OCI-LY3 (cell line): ENCODE data around the gene NARF.

Experiments
- H2AFZ ChIP-seq: fragments of 200-600, 300-600 bp; shearing (Covaris generic); 2 replicates; pipeline ENCODE4 v1.6.0; 2014; ENCODE audit warnings: antibody characterized with exemption, low read depth, low read length
- H3K27ac ChIP-seq: fragments of 200-600, 300-600 bp; sonication (generic); 2 replicates; pipeline ENCODE4 v1.5.1; 2014; ENCODE audit warnings: mild to moderate bottlenecking, low read length, moderate library complexity, mixed read lengths
- H3K27me3 ChIP-seq: fragments of 200-600, 300-600 bp; sonication (generic); 2 replicates; pipeline ENCODE4 v1.6.1; 2014; ENCODE audit warnings: low read depth, low read length, mixed read lengths
- H3K36me3 ChIP-seq: fragments of 200-600, 300-600 bp; sonication (generic); replicated peaks from 2 replicates; pipeline ENCODE3; 2014; ENCODE audit warnings: low read depth, low read length, mixed read lengths
- H3K4me1 ChIP-seq: fragments of 300-600, 200-600 bp; sonication (generic); 2 replicates; pipeline ENCODE4 v1.6.1; 2014; ENCODE audit warnings: low read length, mixed read lengths
- H3K4me2 ChIP-seq: fragments of 200-600, 300-600 bp; sonication (generic); 2 replicates; pipeline ENCODE4 v1.6.1; 2014; ENCODE audit warnings: low read length, mixed read lengths
- H3K4me3 ChIP-seq: fragments of 300-600, 200-600 bp; sonication (generic); 2 replicates; pipeline ENCODE4 v1.5.1; 2014; ENCODE audit warnings: antibody characterized with exemption, mild to moderate bottlenecking, low read length, moderate library complexity
- H3K79me2 ChIP-seq: fragments of 300-600, 200-600 bp; shearing (Covaris generic); 2 replicates; pipeline ENCODE4 v1.6.1; 2014; ENCODE audit warnings: mild to moderate bottlenecking, low read length, mixed read lengths
- H3K9ac ChIP-seq: fragments of 300-600, 200-600 bp; shearing (Covaris generic); 2 replicates; pipeline ENCODE4 v1.6.0; 2014; ENCODE audit warnings: mild to moderate bottlenecking, low read length, moderate library complexity
- H3K9me3 ChIP-seq: fragments of 200-600, 300-600 bp; shearing (Covaris generic); 2 replicates; pipeline ENCODE4 v1.6.1; 2014; ENCODE audit warnings: low read length, mixed read lengths; ENCODE audit not compliant: insufficient read depth
- H4K20me1 ChIP-seq: fragments of 200-600, 300-600 bp; sonication (generic); 2 replicates; pipeline ENCODE4 v1.6.1; 2016; ENCODE audit warnings: low read length, mixed read lengths; ENCODE audit not compliant: insufficient read depth
- EZH2phosphoT487 ChIP-seq: fragments of 200-600 bp; shearing (Covaris generic); IDR thresholded peaks from 2 replicates; pipeline ENCODE4 v1.6.1; 2018; ENCODE audit warnings: antibody characterized with exemption, mixed run types, low read depth
- TF ChIP-seq, protein P1 (sequence below): fragments of 200-600, 300-600 bp; sonication (generic); IDR thresholded peaks from 2 replicates; pipeline ENCODE4 v1.5.1; 2014; ENCODE audit warnings: antibody characterized with exemption, low read length, low read depth

Gene NARF

DNA sequence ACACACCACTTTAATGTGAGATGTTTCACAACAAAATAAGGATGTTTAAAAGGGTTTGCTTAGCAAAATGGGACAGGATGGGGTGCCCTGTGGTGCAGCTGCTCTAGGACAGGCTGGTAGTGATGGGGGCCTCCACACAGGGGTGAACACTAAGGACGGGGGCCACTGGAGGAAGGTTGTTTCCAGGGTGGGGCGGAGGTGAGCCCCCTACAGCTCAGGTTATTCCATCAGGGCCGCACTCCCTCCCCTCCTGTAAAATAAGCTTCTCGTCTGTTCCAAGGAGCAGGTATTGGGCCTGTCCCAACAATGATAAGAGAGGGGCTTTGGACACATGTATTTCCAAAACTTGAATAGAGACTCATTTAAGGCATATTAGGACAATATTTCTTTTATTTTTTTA, 42.3 kb upstream of the NARF start:
- no peaks in the 10 kb centered on the region for H3K27me3 ChIP-seq
- no peak overlapping the region for H3K27ac ChIP-seq
- no peak overlapping the region for H3K4me2 ChIP-seq
- no peaks in the 10 kb centered on the region for H3K79me2 ChIP-seq
- H3K9ac ChIP-seq = no peak overlapping the region
- peaks cover 9% of the 10 kb centered on the region for H3K36me3 ChIP-seq
- no peaks in the 10 kb centered on the region for H3K9me3 ChIP-seq
- H3K4me1 ChIP-seq = peaks cover 14% of the 10 kb centered on the region
- H3K4me3 ChIP-seq = no peak overlapping the region
- peaks cover 14% of the 10 kb centered on the region for H4K20me1 ChIP-seq
- TF ChIP-seq, protein P1, sequence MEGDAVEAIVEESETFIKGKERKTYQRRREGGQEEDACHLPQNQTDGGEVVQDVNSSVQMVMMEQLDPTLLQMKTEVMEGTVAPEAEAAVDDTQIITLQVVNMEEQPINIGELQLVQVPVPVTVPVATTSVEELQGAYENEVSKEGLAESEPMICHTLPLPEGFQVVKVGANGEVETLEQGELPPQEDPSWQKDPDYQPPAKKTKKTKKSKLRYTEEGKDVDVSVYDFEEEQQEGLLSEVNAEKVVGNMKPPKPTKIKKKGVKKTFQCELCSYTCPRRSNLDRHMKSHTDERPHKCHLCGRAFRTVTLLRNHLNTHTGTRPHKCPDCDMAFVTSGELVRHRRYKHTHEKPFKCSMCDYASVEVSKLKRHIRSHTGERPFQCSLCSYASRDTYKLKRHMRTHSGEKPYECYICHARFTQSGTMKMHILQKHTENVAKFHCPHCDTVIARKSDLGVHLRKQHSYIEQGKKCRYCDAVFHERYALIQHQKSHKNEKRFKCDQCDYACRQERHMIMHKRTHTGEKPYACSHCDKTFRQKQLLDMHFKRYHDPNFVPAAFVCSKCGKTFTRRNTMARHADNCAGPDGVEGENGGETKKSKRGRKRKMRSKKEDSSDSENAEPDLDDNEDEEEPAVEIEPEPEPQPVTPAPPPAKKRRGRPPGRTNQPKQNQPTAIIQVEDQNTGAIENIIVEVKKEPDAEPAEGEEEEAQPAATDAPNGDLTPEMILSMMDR = no peak
- no peak for TF ChIP-seq EZH2phosphoT487
- H2AFZ ChIP-seq = no peak overlapping the region

DNA sequence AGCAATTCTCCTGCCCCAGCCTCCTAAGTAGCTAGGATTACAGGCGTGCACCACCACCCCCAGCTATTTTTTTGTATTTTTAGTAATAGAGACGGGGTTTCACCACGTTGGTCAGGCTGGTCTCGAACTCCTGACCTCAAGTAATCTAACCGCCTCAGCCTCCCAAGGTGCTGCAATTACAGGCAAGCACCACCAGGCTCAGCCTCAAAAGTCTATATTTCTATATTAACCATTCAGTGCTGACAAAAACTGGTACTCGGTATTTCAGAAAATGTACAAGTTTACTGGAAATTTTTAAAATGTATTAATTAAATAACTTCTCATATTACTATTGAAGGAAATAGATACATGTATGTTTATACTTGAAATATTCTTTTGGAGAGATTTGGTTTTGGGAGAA, 41.8 kb upstream of the NARF start:
- Histone ChIP-seq H3K4me1 (peaks cover 14% of the 10 kb centered on the region), H3K4me2 (no peak overlapping the region), H3K9me3 (no peaks in the 10 kb centered on the region), H3K79me2 (no peaks in the 10 kb centered on the region), H2AFZ (no peak overlapping the region), H3K36me3 (peaks cover 9% of the 10 kb centered on the region), H4K20me1 (peaks cover 14% of the 10 kb centered on the region), H3K9ac (no peak overlapping the region), H3K4me3 (no peak overlapping the region), H3K27ac (no peak overlapping the region), H3K27me3 (no peaks in the 10 kb centered on the region)
- no peak for TF ChIP-seq EZH2phosphoT487
- TF ChIP-seq, protein P1 = no peak

DNA sequence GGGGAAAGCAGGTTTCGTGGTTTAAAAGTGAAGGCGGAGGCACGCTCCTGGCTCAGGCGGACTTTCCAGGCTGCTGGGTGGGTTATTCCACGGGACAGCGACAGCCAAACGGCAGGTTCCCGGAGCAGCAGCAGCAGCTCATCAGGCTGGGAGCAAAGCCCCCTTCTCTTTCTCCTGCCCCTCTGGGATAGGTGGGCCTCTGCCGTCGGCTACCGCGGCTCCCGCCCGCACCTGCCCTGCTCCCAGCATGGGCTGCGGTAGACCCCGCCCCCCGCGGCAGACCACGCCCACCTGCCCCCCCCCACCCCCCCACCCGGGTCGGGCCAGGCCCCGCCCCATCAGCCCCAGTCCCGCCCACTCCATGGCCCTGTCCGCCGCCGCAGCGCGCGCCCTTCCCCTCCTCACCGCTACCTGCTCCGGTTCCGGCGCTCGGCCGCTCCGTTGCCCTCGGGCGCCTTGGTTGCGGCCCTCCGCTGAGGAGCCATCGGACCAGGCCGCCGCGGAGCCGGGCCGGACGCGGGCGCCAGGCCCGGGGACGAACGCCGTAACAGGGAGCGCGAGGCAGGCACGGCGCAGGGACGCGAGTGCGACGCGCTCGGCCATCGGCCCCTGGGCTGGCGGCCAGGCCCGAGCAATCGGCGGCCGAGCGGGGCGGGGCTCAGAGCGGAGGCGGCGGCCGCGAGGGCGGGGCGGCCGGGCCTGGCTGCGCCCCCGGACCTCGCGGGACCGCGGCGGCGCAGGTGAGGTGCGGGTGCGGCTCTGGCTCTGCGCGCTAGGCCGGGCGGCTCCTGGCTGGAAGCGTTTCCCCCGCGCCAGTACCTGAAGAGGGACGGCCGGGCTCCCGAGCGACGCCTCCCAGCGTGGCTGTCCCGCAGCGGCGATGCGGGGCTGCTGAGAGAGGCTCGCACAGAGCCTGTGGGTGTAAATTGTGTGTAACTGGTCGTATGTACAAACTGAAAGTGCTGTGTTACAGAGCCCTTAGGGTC, 40.2 kb upstream of the NARF start, which contains the start of the genes HEXD and OGFOD3:
Gene HEXD, plus strand, starts transcription at position 347 of the 986 bp plus-strand sequence. CDS start 1,453 bp downstream, outside the sequence.
Gene OGFOD3, minus strand, starts transcription at position 586 of the 986 bp plus-strand sequence. Its CDS starts 101 bp downstream, at position 485.
- H2AFZ ChIP-seq = peak within 1 kb of the TSS; percentile 68; the same call in 1 of the 2 replicates
- no peaks in the 10 kb centered on the region for H3K79me2 ChIP-seq
- TF ChIP-seq, protein P1 = no peak
- TF ChIP-seq EZH2phosphoT487 = no peak
- H3K36me3 ChIP-seq = peaks cover 12% of the 10 kb centered on the region
- H3K27ac ChIP-seq = peak within 1 kb of the TSS; percentile 68
- H4K20me1 ChIP-seq = peaks cover 14% of the 10 kb centered on the region
- peaks cover 14% of the 10 kb centered on the region for H3K4me1 ChIP-seq
- no peaks in the 10 kb centered on the region for H3K27me3 ChIP-seq
- H3K9ac ChIP-seq = peak within 1 kb of the TSS; percentile 79
- peak within 1 kb of the TSS; percentile 90 for H3K4me3 ChIP-seq
- H3K4me2 ChIP-seq = peak within 1 kb of the TSS; percentile 98
- no peaks in the 10 kb centered on the region for H3K9me3 ChIP-seq

DNA sequence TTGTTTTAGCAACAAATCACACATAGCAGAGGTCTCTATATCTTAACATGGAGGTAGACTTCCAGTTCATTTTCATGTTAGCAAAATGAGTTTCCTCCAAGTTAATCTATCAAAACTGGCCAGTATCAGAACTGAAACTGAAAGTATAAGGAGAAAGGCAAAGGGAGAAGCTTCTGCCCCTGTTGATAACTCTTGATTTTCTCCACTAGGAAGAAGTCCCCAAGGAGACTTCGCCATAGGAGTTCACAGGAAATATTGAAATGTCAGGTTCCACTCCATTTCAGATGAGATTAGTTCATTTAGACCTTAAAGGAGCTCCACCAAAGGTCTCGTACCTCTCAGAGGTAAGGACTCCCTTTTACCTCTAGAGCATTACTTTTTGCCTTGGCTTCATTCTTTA, 39.0 kb upstream of the NARF start:
- Histone ChIP-seq H4K20me1 (peaks cover 14% of the 10 kb centered on the region), H3K27ac (no peak overlapping the region), H3K36me3 (peaks cover 12% of the 10 kb centered on the region), H3K9me3 (no peaks in the 10 kb centered on the region), H3K27me3 (no peaks in the 10 kb centered on the region), H3K9ac (peak overlapping the region; percentile 66; the same call in 1 of the 2 replicates), H2AFZ (no peak overlapping the region), H3K4me1 (peaks cover 14% of the 10 kb centered on the region), H3K4me2 (peak overlapping the region; percentile 98), H3K79me2 (no peaks in the 10 kb centered on the region), H3K4me3 (peak overlapping the region; percentile 90)
- TF ChIP-seq EZH2phosphoT487 = no peak
- TF ChIP-seq, protein P1 = no peak
